ENCODE measurements around the gene MTG1.

DNA sequence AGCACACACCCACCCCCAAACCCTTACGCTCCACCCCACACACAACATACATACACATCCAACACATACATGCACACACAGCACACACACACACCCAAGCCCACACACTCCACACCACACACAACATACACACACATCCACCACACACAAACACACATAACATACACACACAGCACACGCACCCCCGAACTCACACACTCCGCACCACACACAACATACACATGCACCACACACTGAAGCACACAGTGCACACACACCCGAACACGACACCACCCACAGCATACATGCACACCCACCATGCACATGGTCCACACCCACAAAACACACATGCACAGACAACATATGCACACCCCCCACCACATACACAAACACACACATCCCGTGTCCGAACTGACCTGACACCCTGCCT is 44.8 kb upstream of the MTG1 start:
- TF ChIP-seq, protein P1, sequence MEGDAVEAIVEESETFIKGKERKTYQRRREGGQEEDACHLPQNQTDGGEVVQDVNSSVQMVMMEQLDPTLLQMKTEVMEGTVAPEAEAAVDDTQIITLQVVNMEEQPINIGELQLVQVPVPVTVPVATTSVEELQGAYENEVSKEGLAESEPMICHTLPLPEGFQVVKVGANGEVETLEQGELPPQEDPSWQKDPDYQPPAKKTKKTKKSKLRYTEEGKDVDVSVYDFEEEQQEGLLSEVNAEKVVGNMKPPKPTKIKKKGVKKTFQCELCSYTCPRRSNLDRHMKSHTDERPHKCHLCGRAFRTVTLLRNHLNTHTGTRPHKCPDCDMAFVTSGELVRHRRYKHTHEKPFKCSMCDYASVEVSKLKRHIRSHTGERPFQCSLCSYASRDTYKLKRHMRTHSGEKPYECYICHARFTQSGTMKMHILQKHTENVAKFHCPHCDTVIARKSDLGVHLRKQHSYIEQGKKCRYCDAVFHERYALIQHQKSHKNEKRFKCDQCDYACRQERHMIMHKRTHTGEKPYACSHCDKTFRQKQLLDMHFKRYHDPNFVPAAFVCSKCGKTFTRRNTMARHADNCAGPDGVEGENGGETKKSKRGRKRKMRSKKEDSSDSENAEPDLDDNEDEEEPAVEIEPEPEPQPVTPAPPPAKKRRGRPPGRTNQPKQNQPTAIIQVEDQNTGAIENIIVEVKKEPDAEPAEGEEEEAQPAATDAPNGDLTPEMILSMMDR (IDR thresholded peaks at IDR 0.05) = no peak
- TF ChIP-seq POLR2AphosphoS5 (IDR thresholded peaks at IDR 0.05) (no peak), POLR2A (IDR thresholded peaks at IDR 0.05) (no peak)
